HEK293 (cell line): ENCODE data around the gene WLS.
A peak's percentile ranks its signal among the peaks of the same experiment; 100 is the strongest.

ENCODE experiments used
- BCL11A ChIP-seq: fragments of 450-650 bp; formaldehyde crosslinking; IDR thresholded peaks from 2 replicates; pipeline ENCODE4 v1.5.1; 2016; ENCODE audit warnings: low read depth, missing biosample characterization, missing genetic modification characterization
- GFI1B ChIP-seq: fragments of 450-650 bp; formaldehyde crosslinking; IDR thresholded peaks from 2 replicates; pipeline ENCODE4 v1.5.1; 2016; ENCODE audit warnings: missing biosample characterization, missing genetic modification characterization
- HOXC10 ChIP-seq: sonication (generic); formaldehyde crosslinking; IDR thresholded peaks from 2 replicates; pipeline ENCODE4 v1.8.1; 2023; ENCODE audit warnings: mild to moderate bottlenecking, missing genetic modification reagents
- KLF7 ChIP-seq: fragments of 450-650 bp; formaldehyde crosslinking; IDR thresholded peaks from 2 replicates; pipeline ENCODE4 v1.5.1; 2016; ENCODE audit warnings: missing biosample characterization, missing genetic modification characterization, borderline replicate concordance
- KLF8 ChIP-seq: fragments of 450-650 bp; formaldehyde crosslinking; IDR thresholded peaks from 2 replicates; pipeline ENCODE4 v1.5.1; 2016; ENCODE audit warnings: missing biosample characterization, missing genetic modification characterization
- KLF9 ChIP-seq: fragments of 450-650 bp; formaldehyde crosslinking; IDR thresholded peaks from 2 replicates; pipeline ENCODE4 v1.5.1; 2016; ENCODE audit warnings: missing biosample characterization, missing genetic modification characterization, low read depth
- PRDM4 ChIP-seq: fragments of 450-650 bp; formaldehyde crosslinking; IDR thresholded peaks from 2 replicates; pipeline ENCODE4 v1.5.1; 2017; ENCODE audit warnings: missing biosample characterization, missing genetic modification characterization
- SALL2 ChIP-seq: fragments of 450-650 bp; formaldehyde crosslinking; IDR thresholded peaks from 2 replicates; pipeline ENCODE4 v1.5.0; 2017; ENCODE audit warnings: missing biosample characterization, mild to moderate bottlenecking, missing genetic modification characterization, borderline replicate concordance
- ZBTB11 ChIP-seq: fragments of 450-650 bp; formaldehyde crosslinking; conservative IDR thresholded peaks from 2 replicates; pipeline ENCODE4 v1.5.1; 2016; ENCODE audit warnings: low read depth, missing biosample characterization, missing genetic modification characterization
- ZBTB17 ChIP-seq: fragments of 450-650 bp; formaldehyde crosslinking; IDR thresholded peaks from 2 replicates; pipeline ENCODE4 v1.5.1; 2016; ENCODE audit warnings: missing biosample characterization, missing genetic modification characterization
- ZIC2 ChIP-seq: fragments of 450-650 bp; formaldehyde crosslinking; IDR thresholded peaks from 2 replicates; pipeline ENCODE4 v1.5.1; 2016; ENCODE audit warnings: missing biosample characterization, missing genetic modification characterization
- ZNF114 ChIP-seq: fragments of 450-650 bp; formaldehyde crosslinking; IDR thresholded peaks from 2 replicates; pipeline ENCODE4 v1.5.0; 2017; ENCODE audit warnings: missing biosample characterization, missing genetic modification characterization
- ZNF140 ChIP-seq: fragments of 450-650 bp; formaldehyde crosslinking; IDR thresholded peaks from 2 replicates; pipeline ENCODE4 v1.5.1; 2016; ENCODE audit warnings: missing biosample characterization, missing genetic modification characterization
- ZNF169 ChIP-seq: fragments of 450-650 bp; formaldehyde crosslinking; IDR thresholded peaks from 2 replicates; pipeline ENCODE4 v1.5.1; 2016; ENCODE audit warnings: missing biosample characterization, missing genetic modification characterization
- ZNF341 ChIP-seq: fragments of 450-650 bp; formaldehyde crosslinking; IDR thresholded peaks from 2 replicates; pipeline ENCODE4; 2016; ENCODE audit warnings: low read depth, missing biosample characterization, missing genetic modification characterization
- ZNF473 ChIP-seq: fragments of 450-650 bp; formaldehyde crosslinking; IDR thresholded peaks from 2 replicates; pipeline ENCODE4 v1.5.1; 2017; ENCODE audit warnings: missing biosample characterization, missing genetic modification characterization
- ZNF510 ChIP-seq: fragments of 450-650 bp; formaldehyde crosslinking; IDR thresholded peaks from 2 replicates; pipeline ENCODE4 v1.5.1; 2018; ENCODE audit warnings: mild to moderate bottlenecking, missing genetic modification characterization, missing biosample characterization; ENCODE audit not compliant: insufficient replicate concordance
- ZNF747 ChIP-seq: fragments of 450-650 bp; formaldehyde crosslinking; IDR thresholded peaks from 2 replicates; pipeline ENCODE4 v1.5.1; 2016; ENCODE audit warnings: missing biosample characterization, missing genetic modification characterization
- ZNF768 ChIP-seq: fragments of 450-650 bp; formaldehyde crosslinking; IDR thresholded peaks from 2 replicates; pipeline ENCODE4 v1.5.1; 2018; ENCODE audit warnings: missing biosample characterization, mild to moderate bottlenecking, missing genetic modification characterization
- ZNF776 ChIP-seq: fragments of 450-650 bp; formaldehyde crosslinking; IDR thresholded peaks from 2 replicates; pipeline ENCODE4 v1.5.0; 2017; ENCODE audit warnings: missing biosample characterization, missing genetic modification characterization, borderline replicate concordance
- ZNF777 ChIP-seq: fragments of 450-650 bp; formaldehyde crosslinking; IDR thresholded peaks from 2 replicates; pipeline ENCODE4 v1.5.1; 2017; ENCODE audit warnings: missing biosample characterization, missing genetic modification characterization, borderline replicate concordance
- ZNF830 ChIP-seq: fragments of 450-650 bp; IDR thresholded peaks from 2 replicates; pipeline ENCODE4 v1.5.0; 2018; ENCODE audit warnings: missing biosample characterization, missing genetic modification characterization, low read depth, mild to moderate bottlenecking, moderate library complexity
- TF ChIP-seq, protein P1 (sequence below): fragments of 450-650 bp; formaldehyde crosslinking; IDR thresholded peaks from 2 replicates; pipeline ENCODE4 v1.5.1; 2017; ENCODE audit warnings: missing biosample characterization, missing genetic modification characterization
- TF ChIP-seq, protein P2 (sequence below): fragments of 450-650 bp; formaldehyde crosslinking; IDR thresholded peaks from 2 replicates; pipeline ENCODE4 v1.5.1; 2016; ENCODE audit warnings: missing biosample characterization, missing genetic modification characterization, borderline replicate concordance
- TF ChIP-seq, protein P3 (sequence below): fragments of 450-650 bp; formaldehyde crosslinking; IDR thresholded peaks from 2 replicates; pipeline ENCODE4 v1.5.1; 2017; ENCODE audit warnings: missing biosample characterization, missing genetic modification characterization

WLS gene

DNA sequence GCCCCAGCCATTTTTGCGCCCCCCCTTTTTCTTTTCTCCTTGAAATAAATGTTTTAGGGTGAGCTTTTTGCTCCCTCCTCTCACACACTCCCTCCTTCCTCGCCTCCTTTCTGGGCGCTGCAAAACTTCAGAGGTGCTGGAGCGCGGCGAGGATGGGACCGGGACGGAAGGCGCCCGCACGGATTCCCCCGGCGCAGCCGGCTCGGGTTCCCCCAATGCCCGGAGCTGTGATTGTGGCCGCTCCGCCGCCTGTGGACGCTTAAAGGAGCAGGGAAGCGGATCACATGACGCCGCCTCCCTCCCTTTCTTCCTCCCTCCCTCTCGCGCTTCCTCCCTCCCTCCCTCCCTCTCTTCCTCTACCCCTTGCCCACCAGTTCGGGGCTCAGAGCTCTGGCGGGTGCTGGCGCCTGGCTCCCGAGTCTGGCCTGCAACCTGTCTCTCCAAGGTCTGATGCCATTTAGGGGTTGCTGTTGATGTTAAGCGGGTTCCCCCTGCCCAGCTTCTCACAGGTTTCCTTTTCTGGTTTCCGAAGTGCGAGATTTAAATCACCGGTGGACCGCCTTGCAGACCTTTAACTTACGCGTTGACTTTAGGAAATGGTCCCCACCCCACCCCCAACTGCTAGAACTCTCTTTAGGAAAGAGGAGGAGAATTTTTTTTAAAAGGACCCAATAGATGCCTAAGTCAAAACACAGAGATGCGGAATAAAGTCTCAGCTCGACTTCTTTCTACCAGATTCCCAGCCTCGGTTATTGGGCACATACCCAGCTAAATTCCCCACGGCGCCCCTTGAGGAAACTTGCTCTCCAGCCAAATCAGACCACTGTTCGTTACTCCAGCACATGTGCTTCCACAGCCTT lies at the start of gene WLS (continued):
- no peak for TF ChIP-seq ZNF747 (tag by site-specific recombination)
- peak; percentile 8; the same call in 1 of the 2 replicates for TF ChIP-seq KLF7
- peak; percentile 60 for TF ChIP-seq KLF8 (tag by site-specific recombination)
- TF ChIP-seq ZNF830 (tag by site-specific recombination): no peak
- TF ChIP-seq HOXC10 (CRISPR knock-in tag): no peak
- TF ChIP-seq ZBTB17: peak; percentile 27; the same call in 1 of the 2 replicates
- TF ChIP-seq, protein P1, sequence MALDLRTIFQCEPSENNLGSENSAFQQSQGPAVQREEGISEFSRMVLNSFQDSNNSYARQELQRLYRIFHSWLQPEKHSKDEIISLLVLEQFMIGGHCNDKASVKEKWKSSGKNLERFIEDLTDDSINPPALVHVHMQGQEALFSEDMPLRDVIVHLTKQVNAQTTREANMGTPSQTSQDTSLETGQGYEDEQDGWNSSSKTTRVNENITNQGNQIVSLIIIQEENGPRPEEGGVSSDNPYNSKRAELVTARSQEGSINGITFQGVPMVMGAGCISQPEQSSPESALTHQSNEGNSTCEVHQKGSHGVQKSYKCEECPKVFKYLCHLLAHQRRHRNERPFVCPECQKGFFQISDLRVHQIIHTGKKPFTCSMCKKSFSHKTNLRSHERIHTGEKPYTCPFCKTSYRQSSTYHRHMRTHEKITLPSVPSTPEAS (tag by site-specific recombination): no peak
- peak; percentile 56; the same call in 1 of the 2 replicates for TF ChIP-seq ZNF777 (tag by site-specific recombination)
- no peak for TF ChIP-seq ZIC2 (tag by site-specific recombination)
- no peak for TF ChIP-seq ZNF473 (tag by site-specific recombination)
- TF ChIP-seq BCL11A: no peak
- no peak for TF ChIP-seq SALL2 (tag by site-specific recombination)
- no peak for TF ChIP-seq ZNF169 (tag by site-specific recombination)
- no peak for TF ChIP-seq ZNF776 (tag by site-specific recombination)
- TF ChIP-seq ZNF341 (tag by site-specific recombination): peak; percentile 74
- TF ChIP-seq ZBTB11 (tag by site-specific recombination): peak; percentile 87
- TF ChIP-seq KLF9 (tag by site-specific recombination): no peak
- TF ChIP-seq, protein P2, sequence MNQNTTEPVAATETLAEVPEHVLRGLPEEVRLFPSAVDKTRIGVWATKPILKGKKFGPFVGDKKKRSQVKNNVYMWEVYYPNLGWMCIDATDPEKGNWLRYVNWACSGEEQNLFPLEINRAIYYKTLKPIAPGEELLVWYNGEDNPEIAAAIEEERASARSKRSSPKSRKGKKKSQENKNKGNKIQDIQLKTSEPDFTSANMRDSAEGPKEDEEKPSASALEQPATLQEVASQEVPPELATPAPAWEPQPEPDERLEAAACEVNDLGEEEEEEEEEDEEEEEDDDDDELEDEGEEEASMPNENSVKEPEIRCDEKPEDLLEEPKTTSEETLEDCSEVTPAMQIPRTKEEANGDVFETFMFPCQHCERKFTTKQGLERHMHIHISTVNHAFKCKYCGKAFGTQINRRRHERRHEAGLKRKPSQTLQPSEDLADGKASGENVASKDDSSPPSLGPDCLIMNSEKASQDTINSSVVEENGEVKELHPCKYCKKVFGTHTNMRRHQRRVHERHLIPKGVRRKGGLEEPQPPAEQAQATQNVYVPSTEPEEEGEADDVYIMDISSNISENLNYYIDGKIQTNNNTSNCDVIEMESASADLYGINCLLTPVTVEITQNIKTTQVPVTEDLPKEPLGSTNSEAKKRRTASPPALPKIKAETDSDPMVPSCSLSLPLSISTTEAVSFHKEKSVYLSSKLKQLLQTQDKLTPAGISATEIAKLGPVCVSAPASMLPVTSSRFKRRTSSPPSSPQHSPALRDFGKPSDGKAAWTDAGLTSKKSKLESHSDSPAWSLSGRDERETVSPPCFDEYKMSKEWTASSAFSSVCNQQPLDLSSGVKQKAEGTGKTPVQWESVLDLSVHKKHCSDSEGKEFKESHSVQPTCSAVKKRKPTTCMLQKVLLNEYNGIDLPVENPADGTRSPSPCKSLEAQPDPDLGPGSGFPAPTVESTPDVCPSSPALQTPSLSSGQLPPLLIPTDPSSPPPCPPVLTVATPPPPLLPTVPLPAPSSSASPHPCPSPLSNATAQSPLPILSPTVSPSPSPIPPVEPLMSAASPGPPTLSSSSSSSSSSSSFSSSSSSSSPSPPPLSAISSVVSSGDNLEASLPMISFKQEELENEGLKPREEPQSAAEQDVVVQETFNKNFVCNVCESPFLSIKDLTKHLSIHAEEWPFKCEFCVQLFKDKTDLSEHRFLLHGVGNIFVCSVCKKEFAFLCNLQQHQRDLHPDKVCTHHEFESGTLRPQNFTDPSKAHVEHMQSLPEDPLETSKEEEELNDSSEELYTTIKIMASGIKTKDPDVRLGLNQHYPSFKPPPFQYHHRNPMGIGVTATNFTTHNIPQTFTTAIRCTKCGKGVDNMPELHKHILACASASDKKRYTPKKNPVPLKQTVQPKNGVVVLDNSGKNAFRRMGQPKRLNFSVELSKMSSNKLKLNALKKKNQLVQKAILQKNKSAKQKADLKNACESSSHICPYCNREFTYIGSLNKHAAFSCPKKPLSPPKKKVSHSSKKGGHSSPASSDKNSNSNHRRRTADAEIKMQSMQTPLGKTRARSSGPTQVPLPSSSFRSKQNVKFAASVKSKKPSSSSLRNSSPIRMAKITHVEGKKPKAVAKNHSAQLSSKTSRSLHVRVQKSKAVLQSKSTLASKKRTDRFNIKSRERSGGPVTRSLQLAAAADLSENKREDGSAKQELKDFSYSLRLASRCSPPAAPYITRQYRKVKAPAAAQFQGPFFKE (tag by site-specific recombination): no peak
- no peak for TF ChIP-seq ZNF768 (tag by site-specific recombination)
- TF ChIP-seq ZNF140 (tag by site-specific recombination): no peak
- no peak for TF ChIP-seq PRDM4
- TF ChIP-seq GFI1B (tag by site-specific recombination): peak; percentile 69
- TF ChIP-seq ZNF114: no peak
- TF ChIP-seq, protein P3, sequence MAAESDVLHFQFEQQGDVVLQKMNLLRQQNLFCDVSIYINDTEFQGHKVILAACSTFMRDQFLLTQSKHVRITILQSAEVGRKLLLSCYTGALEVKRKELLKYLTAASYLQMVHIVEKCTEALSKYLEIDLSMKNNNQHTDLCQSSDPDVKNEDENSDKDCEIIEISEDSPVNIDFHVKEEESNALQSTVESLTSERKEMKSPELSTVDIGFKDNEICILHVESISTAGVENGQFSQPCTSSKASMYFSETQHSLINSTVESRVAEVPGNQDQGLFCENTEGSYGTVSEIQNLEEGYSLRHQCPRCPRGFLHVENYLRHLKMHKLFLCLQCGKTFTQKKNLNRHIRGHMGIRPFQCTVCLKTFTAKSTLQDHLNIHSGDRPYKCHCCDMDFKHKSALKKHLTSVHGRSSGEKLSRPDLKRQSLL (tag by site-specific recombination): no peak
- TF ChIP-seq ZNF510 (tag by site-specific recombination): no peak
